GM19023 (cell line): ENCODE measurements around the gene B3GNT4.
"Not testable (repeated sequence)": the region's sequence is repeated elsewhere in the genome, so short reads cannot be mapped to it uniquely, and the experiment has no call there.

ENCODE experiments used
- ATAC-seq: cut with Tn5 transposase; IDR thresholded peaks from one replicate; pipeline ENCODE4 v1.9.1; 2021; ENCODE audit warnings: mild to moderate bottlenecking, moderate library complexity; ENCODE audit not compliant: unreplicated experiment

B3GNT4 gene

GRCh38 chr12:122208073-122208820 is 4.7 kb downstream of the B3GNT4 start:
- no peak for ATAC-seq

DNA sequence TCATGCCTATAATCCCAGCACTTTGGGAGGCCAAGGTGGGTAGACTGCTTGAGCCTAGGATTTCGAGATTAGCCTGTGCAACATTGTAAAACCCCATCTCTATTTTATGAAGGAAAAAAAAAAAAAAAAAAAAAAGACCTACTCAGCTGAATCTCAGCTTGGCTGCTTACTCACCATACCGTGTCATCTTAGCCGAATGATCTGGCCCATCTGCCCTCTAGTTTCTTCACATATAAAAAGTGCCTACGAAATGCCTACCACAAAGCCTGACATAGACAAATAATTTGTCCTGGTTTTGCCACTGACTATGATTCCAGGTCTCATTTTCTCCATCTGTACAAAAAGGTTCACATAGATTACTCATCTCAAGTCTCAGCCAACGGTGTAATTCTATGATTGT is 12.3 kb downstream of the B3GNT4 start:
- no peak for ATAC-seq

DNA sequence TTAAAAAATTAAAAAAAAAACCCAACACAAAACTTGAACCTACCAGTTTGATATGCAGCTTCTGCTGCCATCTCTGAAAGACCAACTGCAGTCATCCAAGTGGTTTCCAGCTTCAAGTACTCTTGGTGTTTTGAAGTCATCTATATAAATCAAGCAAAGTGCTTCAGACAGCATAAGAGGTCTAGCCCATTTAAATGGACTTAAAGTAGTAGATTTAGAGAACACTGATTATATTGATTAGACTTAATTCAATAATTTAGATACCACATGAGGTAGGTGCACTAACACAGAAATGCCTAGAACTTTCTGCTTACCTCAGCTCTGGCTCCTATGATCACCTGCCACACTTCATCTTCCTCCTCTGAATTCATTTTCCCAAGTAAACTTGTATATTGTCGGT is 12.9 kb downstream of the B3GNT4 start:
- no peak for ATAC-seq

GRCh38 chr12:122225683-122226365 is 22.3 kb downstream of the B3GNT4 start, which contains the start of gene DIABLO:
DIABLO (minus strand) TSS chr12:122226052; CDS start chr12:122226014, 38 bp downstream.
- peak; percentile 93 for ATAC-seq

DNA sequence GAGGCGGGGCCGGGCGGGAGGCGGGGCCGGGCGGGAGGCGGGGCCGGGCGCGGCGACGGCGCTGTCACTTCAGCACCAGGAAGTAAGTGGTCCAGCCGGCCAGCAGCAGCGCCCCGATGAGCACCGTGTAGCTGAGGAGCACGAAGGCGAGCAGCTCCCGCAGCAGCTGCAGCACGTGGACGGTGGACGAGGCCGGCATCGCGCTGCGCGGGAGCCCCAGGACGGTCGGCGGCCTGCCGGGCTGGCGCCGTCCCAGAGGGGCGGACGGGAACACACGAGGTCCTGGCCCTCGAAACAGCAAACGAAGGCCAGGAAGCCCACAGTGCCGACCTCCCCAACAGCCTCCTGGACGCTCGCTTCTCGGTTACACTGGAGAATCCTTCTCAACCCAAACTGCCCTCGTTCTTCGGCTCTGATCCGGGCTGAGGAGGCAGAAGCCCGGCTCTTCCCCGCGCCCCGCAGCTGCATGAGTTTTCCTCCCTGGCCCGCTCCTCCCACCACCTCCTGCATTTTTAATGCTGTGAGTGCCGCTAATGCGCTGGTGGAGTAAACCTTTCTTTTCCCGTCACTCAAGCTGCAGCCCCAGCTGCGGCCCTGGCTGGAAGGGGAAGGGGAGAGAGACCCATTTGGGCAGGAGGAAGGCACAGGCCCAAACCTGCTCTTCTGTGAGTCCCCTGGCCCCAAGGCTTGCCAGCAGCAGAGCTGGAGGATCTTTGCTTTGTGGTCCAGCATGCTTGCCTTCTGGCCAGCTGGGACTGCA is 23.0 kb downstream of the B3GNT4 start:
- ATAC-seq, result no peak

GRCh38 chr12:122227341-122227740 is 23.8 kb downstream of the B3GNT4 start:
- no peak for ATAC-seq

GRCh38 chr12:122228092-122228491 is 24.6 kb downstream of the B3GNT4 start:
- no peak for ATAC-seq

DNA sequence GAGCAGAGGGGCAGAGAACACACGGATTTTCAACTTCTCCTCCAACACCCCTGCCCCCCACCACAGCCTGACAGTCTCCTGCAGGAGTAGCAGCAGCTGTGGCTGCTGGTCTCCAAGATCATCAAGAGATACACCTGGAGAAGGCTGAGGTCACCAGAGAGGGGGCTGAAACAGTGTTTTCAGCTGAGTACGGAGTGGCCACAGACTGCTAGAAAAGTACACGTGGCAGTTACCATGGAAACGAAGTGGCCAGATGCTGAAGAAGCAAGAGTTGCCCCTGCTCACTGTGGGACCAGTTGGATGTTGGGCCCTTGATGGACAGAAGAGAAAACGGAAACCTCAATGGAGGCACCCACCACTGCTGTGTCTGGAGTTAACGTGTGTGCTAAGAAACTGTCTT is 27.3 kb downstream of the B3GNT4 start:
- ATAC-seq, result no peak

DNA sequence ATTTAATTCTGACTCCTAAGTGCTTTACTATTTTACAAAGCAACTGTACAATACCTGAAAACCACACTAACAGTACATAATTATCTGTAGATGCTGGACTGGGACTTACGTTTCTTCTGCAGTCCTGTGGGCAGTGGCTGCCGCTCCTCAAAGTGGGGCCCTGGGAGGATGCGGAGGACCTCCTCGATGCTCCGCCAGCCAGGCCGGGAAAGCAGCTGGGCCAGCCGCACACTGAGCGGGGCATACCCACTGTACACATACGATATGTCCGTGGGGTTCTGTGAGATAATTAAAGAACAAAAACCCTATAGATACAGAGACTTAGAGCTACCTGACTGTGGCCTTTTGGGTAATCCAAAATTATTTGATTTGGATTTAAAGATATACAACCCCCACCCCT is 29.2 kb downstream of the B3GNT4 start:
- ATAC-seq, result no peak

- ATAC-seq, result no peak
Observed at GRCh38 chr12:122235741-122236140, 32.2 kb downstream of the B3GNT4 start.

DNA sequence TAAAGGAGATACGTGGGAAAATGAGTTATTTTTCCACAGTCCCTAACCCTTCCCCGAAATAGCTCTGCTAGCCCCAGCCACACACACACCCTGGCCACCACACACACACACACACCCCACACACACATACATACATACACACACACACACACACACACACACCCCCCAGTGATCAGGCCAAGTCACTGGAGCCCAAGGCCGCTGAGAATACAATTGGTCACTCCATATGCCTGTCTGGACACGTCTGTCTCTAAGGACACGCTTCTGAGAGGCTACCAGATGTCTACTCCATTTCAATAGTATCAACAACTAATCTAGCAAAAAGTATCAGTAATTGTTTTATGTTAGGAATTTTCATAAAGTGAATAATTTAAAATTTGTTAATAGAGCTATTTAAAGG is 35.4 kb downstream of the B3GNT4 start:
- ATAC-seq, result no peak

GRCh38 chr12:122243965-122244364 is 40.5 kb downstream of the B3GNT4 start:
- ATAC-seq, result no peak

DNA sequence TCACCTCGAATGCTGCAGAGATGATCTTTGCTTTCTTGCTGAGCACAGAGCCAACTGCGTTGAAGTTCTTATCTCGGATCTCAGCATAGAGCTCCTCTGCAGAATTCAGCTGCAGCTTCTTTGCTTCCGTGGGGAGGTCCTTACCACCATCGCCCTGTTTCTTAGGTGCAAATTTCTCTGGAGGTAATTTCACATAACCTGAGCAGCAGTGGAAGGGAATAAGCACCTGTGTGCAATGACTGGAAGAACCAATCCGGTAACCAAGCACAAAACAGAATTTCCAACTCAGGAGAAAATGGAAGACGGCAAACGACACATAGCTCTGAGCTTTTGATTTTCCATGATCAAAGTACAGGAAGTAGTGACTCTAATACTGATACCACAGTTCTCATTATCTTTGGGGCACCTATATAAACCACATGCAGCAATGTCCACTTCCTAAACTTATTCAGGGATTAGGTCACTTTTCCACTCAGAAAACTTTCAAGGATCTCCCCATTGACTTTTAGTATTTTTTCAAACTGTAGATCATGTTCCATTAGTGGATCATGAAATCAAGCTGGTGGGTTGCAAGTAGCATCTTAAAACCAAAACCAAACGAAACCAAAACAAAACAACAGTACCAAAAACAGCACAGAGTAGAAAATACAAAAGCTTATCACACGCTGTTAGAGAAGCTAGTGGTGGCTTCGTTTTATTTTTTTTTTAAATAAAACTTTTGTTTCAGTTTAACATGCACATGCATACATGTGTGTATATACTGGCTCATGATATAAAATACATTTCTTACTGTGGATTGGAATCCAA is 41.3 kb downstream of the B3GNT4 start:
- no peak for ATAC-seq

DNA sequence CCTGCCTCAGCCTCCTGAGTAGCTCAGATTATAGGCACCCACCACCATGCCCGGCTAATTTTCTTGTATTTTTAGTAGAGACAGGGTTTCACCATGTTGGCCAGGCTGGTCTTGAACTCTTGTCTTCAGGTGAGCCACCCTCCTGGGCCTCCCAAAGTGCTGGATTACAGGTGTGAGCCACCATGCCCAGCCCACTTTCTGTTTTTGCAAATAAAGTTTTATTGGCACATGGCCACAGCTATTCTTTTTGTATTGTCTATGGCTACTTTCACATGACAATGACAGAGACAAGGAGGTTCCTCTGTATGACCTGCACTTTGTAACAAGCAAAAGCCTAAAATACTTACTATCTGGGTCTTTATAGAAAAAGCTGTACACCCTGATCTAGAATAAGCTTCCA is 42.0 kb downstream of the B3GNT4 start:
- ATAC-seq, result no peak

- no peak for ATAC-seq
Observed at GRCh38 chr12:122250047-122250446, 46.5 kb downstream of the B3GNT4 start.

DNA sequence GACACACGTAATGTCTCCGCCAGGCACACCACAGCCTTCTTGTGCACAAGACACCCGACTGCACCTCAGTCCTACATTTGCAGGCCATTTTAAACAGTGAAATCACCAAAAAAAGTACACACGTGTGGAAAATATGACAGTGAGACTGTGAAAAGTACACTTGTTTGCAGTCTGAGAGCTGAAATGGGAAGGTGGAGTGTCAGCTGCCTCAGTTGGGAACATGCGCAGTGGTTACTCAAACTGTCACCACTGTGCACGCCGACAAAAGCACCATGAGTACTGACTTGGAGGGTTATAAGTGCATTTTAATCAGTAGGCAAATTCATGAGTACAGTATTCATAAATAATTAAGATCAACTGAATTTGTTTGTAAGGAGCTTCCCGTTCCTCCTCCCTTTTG is 47.0 kb downstream of the B3GNT4 start:
- ATAC-seq, result no peak

- ATAC-seq, result not testable (repeated sequence)
Observed at GRCh38 chr12:122258462-122258861, 55.0 kb downstream of the B3GNT4 start.
